ENCODE measurements around the gene FBXO10.

DNA sequence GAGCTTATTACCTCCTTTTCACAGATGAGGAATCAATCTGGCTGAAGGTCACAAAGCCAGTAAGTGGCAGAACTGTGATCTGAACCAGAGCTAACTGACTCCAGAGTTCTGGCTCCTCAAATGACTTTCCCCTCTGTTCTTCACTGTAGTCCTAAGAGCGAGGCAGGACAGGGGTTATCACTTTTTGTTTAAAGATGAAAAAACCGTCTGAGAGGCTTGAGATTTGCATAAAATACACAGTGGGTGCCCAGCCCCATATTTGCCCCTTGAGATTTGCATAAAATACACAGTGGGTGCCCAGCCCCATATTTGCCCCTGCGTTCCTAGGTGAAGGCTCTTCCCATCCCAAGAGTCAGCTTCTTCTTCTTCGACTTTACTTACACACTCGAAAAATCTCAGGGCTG, 667 bp downstream of the FBXO10 start:
- TF ChIP-seq POLR2A (IDR thresholded peaks at IDR 0.05; ENCODE audit: control extremely low read depth in 1 of 2, low read depth in 2 of 2, low read length in 2 of 2) = no peak
- TF ChIP-seq, protein P1, sequence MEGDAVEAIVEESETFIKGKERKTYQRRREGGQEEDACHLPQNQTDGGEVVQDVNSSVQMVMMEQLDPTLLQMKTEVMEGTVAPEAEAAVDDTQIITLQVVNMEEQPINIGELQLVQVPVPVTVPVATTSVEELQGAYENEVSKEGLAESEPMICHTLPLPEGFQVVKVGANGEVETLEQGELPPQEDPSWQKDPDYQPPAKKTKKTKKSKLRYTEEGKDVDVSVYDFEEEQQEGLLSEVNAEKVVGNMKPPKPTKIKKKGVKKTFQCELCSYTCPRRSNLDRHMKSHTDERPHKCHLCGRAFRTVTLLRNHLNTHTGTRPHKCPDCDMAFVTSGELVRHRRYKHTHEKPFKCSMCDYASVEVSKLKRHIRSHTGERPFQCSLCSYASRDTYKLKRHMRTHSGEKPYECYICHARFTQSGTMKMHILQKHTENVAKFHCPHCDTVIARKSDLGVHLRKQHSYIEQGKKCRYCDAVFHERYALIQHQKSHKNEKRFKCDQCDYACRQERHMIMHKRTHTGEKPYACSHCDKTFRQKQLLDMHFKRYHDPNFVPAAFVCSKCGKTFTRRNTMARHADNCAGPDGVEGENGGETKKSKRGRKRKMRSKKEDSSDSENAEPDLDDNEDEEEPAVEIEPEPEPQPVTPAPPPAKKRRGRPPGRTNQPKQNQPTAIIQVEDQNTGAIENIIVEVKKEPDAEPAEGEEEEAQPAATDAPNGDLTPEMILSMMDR (IDR thresholded peaks at IDR 0.05; ENCODE audit: control extremely low read depth in 1 of 3, insufficient read depth in 1 of 3, low read depth in 1 of 3, low read length in 3 of 3) = no peak
- TF ChIP-seq GABPA (IDR thresholded peaks at IDR 0.05; ENCODE audit: borderline replicate concordance, insufficient read depth, low read length) = no peak
- TF ChIP-seq RAD21 (IDR thresholded peaks at IDR 0.05 in 1 of 2, conservative IDR thresholded peaks at IDR 0.05 in 1 of 2; ENCODE audit: low read depth in 2 of 2, low read length in 2 of 2) = no peak
- no peak for TF ChIP-seq TAF1 (IDR thresholded peaks at IDR 0.05; ENCODE audit: low read depth, low read length)
- TF ChIP-seq KDM4A (IDR thresholded peaks at IDR 0.05; ENCODE audit: low read depth, low read length, severe bottlenecking) = no peak
- no peak for TF ChIP-seq HDAC2 (IDR thresholded peaks at IDR 0.05; ENCODE audit: borderline replicate concordance in 1 of 2, low read depth in 2 of 2, low read length in 2 of 2)
- no peak for TF ChIP-seq MAFK (IDR thresholded peaks at IDR 0.05; ENCODE audit: low read depth, low read length)
- no peak for TF ChIP-seq EZH2 (IDR thresholded peaks at IDR 0.05; ENCODE audit: low read depth, low read length, severe bottlenecking)
- TF ChIP-seq SP1 (IDR thresholded peaks at IDR 0.05; ENCODE audit: low read depth, low read length) = no peak
- TF ChIP-seq BRCA1 (IDR thresholded peaks at IDR 0.05; ENCODE audit: low read depth, low read length) = no peak
- no peak for TF ChIP-seq JUND (IDR thresholded peaks at IDR 0.05; ENCODE audit: low read length)
